ENCODE results near the gene BAHCC1.
A peak's percentile ranks its signal among the peaks of the same experiment; 100 is the strongest.

Gene BAHCC1

GRCh38 chr17:81368161-81369022, 26.9 kb upstream of the BAHCC1 start:
- DNase-seq: no peak

DNA sequence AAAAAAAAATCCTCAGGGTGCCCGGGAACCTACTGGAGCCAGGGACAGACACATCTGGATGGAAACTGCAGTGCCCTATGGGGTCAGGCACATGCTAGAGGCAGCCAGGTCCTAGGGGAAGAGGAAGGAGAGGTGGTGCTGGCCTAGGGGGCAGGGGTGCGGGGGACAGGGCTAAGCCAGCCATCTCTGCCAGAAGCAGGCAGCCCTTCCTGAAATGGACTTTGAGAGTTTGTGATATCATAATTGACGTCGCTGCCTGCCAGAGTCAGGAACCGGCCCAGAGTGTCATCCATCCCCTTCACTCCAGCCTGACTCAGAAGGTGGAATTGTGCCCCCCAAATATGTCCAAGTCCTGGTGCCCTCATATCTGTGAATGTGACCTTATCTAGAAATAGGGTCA, 25.0 kb upstream of the BAHCC1 start:
- no peak for DNase-seq

- DNase-seq: no peak
Measured at GRCh38 chr17:81371910-81372760, 23.1 kb upstream of the BAHCC1 start.

- DNase-seq: no peak
Measured at GRCh38 chr17:81373536-81374160, 21.6 kb upstream of the BAHCC1 start.

DNA sequence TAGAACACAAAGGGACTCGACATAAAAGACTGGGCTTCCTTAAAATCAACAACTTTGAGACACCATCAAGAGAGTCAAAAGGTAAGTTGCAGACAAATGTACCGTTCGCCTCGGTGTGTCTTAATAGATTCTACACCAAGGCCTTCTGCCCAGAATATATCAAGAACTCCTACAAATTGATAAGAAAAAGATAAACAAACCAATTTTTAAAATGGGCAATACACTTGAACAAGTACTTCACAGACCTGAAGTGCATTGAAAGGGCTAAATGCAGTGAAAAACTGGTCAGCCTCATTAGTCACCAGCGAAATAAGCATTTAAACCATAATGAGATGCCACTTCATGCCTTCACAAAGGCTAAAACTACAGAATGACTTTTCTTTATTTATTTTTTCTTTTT, 20.4 kb upstream of the BAHCC1 start:
- no peak for DNase-seq

DNA sequence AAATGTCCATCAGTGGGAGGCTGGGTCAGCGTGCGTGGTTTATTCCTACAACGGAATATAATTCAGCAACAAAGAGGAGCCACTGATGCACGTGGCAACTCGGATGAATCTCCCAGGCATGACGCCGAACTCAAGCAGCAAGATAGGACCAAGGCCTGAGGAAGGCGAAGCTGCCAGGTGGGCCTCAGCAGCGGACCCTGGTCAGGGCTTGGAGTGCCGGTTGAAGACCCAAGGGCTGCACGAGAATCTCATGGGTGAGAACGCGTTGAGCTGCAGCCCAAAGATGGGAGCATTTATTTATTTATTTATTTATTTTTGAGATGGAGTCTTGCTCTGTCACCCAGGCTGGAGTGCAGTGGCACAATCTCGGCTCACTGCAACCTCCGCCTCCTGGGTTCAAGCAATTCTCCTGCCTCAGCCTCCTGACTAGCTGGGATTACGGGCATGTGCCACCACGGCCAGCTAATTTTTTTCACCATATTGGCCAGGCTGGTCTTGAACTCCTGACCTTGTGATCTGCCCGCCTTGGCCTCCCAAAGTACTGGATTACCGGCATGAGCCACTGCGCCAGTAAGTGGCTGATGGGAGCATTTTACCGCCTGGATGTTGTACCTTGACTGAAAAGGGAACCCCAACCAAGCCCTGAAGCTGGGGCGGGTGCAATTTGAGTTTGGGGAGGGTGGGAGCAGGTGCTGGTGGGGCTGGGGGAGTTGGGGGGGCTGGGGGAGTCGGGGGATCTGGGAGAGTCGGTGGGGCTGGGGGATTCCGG, 18.1 kb upstream of the BAHCC1 start:
- no peak for DNase-seq

- no peak for DNase-seq
Measured at GRCh38 chr17:81378941-81379511, 16.2 kb upstream of the BAHCC1 start.

DNA sequence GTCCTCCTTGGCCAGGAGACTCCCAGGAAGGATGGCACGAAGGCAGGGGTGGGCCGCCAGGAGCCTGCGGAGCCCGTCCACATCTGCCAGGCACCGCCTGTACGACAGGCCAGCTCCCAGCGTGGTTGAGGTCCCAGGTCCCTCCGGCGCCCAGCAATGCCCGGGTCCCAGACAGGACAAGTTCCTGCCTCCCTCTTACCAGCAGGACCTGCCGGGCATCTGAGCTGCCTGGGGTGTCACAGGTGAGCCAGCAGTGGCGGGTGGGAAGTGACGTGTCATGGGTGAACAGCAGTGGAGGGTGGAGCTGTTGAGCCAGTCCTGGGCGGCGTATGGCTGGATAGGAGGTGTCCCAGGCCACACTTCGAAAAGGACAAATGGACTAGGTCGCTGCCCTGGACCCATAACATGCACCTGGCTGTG, 15.7 kb upstream of the BAHCC1 start:
- DNase-seq: no peak

GRCh38 chr17:81380131-81380530, 15.1 kb upstream of the BAHCC1 start:
- DNase-seq: no peak

DNA sequence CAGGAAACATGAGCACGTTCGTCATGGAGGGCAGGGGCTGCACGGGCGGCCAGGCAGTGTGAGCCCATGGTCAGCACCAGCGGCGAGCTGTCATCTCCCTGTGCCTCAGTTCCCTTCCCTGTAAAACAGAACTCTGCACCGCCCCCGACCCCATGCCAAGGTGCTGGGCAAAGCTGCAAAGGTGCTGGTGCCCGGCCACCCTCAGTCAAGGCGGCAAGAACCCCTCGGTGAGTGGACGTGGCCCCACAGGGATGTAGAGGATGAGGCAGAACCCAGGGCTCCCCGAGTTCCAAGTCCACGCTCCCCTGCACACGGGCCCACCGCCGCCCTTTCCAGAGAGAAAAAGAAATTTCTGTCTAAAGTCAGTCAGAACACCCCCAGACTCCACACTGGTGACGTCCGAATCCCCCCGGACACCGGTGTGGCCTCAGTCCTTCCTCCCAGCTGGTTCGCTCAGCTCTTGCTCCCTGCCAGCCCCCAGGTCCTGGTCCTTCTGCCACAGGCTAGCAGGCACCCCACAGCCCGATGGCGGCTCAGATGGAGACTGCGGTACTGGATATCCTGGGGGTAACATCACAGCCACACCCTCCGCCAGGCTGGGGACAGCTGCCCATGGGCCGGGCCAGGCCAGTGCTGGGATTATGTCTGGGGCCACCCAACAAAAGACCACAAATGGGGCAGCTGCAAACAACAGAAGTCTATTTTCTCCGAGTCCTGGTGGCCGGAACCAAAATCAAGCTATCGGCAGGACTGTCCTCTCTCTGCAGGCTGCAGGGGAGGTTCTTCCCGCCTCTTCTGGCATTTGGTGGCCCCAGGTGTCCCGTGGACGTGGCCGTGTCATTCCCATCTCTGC, 14.4 kb upstream of the BAHCC1 start:
- DNase-seq: no peak

DNA sequence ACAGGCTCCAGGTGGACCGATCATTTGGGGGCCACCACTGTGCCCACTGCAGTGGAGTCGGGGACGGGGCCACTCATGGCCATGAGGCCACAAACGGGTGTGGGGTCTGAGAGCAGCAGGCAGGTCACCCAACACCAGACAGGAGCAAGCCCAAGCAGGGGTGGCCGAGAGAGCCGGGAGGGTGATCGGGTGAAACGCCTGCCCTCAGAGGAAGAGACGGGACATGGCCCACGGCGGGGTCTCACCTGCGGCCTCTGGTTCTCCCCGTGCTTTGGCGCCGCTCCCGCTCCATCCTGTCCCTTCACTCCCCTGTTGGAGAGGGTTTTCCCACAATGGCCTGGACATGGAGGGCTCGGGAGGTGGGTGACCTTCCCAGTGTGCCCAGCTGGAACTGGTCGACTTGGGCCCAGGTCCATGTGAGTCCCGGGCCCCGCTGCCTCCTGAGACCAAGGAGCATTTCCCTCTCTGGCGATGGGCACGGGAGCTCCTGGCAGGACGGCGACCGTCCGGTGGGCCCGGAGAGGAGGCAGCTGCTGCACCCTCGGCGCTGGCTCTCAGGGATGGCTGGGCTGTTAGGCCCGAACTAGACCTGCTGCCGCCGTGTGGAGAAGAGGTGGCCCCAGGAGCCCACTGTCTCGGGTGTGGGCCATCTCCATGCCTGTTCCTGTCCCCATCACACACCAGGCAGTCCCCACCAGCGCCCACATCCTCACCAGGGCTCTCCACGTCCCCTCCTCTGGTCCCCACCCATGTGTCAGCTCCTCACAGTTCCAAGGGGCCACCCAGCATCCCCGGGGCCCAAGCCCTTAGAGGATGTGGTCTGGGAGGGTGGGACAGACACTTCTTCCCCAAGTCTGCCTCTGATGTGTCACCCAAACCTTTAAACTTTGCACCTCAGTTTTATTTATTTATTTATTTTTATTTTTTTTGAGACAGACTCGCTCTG, 13.4 kb upstream of the BAHCC1 start:
- peak; percentile 36 for DNase-seq

DNA sequence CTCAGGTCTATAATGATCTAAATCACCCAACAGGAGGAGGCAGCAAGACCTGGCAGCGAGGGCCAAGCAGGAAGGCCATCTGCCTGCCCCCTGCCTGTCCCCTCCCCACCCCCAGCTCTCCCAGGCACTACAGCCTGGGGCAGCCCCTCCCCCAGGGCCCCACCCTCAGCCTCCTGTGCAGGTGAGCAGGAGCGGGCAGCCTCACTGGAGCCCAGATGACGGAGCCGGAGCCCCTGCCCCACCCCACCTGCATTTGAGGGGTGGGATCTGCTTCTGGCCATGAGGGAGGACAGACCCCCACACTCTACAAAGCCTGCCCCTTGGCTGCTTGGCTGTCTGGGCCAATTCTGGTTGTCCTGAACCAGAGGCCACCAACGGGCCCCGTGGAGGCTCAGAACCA, 12.4 kb upstream of the BAHCC1 start:
- no peak for DNase-seq

DNA sequence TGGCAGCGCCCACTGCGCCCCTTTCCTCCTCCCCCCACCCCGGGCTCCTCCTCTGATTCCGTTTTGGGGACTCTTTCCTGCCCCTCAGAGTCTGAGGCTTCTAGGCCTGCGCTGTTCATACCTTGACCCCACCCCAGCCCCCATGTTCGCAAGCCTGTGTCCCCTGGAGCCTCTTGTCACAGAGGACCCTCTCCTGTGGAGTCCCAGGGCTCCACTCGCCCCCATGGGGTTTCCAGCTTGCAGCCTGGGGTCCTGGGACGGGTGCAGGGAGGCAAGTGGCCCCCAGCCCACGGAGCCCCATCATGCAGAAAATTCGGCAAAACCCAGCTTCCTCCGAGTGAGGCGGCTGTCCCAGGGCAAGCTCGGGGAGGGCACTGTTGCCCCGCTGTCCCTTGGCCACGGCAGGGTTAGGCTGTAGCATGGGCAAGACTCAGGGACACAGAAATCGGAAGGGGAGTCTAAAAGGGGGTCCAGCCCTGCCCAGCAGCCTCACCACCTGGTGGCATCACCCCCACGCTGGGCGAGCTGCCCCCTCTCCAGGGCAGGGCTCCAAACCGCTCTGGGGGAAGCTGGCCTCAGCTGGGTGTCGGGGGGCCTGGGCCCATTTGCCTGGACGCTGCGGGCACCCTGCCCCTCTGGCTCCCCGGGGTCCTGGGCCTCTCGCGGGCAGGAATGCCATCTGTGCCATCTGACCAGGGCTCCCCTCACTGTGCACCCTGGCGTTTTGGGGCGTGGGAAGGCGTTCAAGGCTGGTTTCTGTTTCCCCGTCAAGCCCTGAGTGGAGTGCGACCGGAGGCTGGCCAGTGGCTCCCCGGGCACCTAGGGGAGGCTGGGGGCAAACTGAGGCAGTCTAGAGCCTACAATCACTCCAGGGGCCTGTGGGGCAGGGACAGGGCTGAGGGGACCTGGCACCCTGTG, 11.5 kb upstream of the BAHCC1 start:
- DNase-seq: no peak

- DNase-seq: no peak
Measured at GRCh38 chr17:81384929-81385319, 10.3 kb upstream of the BAHCC1 start.

- no peak for DNase-seq
Measured at GRCh38 chr17:81385320-81386111, 9.7 kb upstream of the BAHCC1 start.

- DNase-seq: no peak
Measured at GRCh38 chr17:81386141-81386645, 9.1 kb upstream of the BAHCC1 start.

DNA sequence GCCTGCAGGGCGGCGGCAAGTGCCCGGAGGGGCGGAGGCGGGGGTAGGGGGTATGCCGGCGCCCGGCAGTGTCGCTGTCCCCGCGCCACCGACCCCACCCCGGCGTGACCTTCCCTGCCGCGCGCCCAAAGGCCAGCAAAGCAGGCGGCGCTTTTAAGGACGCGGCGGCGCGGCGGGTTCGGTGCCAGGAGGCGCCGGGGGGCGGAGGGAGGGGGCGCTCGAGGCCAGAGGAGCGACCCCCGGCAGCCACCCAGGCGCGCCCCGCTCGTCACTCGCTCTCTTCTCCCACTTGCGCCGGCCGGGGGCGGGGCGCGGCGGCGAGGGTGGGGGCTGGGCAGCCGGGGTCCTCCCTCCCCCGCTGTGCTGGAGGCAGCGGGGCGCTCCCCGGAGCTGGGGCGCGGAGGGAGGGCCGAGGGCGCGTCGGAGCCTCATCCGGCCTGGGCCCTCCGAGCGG, 8.6 kb upstream of the BAHCC1 start:
- DNase-seq: no peak

Measured in CD4-positive, alpha-beta T cell treated with Interleukin-15 for 1 hour (primary cell).